DOHH2 (cell line): ENCODE measurements around the gene MRPL11.

ENCODE experiments used
- H3F3A ChIP-seq: fragments of 200-600 bp; sonication (generic), shearing (Covaris generic); 2 replicates; pipeline ENCODE4 v1.6.0; 2016; ENCODE audit warnings: antibody characterized with exemption, mild to moderate bottlenecking; ENCODE audit not compliant: control insufficient read depth, insufficient read depth
- H3K27ac ChIP-seq: fragments of 200-600 bp; sonication (generic); 2 replicates; pipeline ENCODE4 v1.5.1; 2014; ENCODE audit warnings: low read depth, mild to moderate bottlenecking, low read length, moderate library complexity
- H3K27me3 ChIP-seq: fragments of 200-600 bp; sonication (generic); 2 replicates; pipeline ENCODE4 v1.6.1; 2014; ENCODE audit warnings: mild to moderate bottlenecking, low read length, mixed read lengths; ENCODE audit not compliant: control insufficient read depth
- H3K36me3 ChIP-seq: fragments of 200-600 bp; sonication (generic); 2 replicates; pipeline ENCODE4 v1.6.1; 2014; ENCODE audit warnings: mild to moderate bottlenecking, low read length, moderate library complexity, mixed read lengths; ENCODE audit not compliant: control insufficient read depth
- H3K4me1 ChIP-seq: fragments of 200-600 bp; sonication (generic); 2 replicates; pipeline ENCODE4 v1.6.1; 2014; ENCODE audit warnings: mild to moderate bottlenecking, low read length, mixed read lengths; ENCODE audit not compliant: control insufficient read depth
- H3K4me2 ChIP-seq: fragments of 200-600 bp; sonication (generic); 2 replicates; pipeline ENCODE4 v1.6.0; 2014; ENCODE audit warnings: mild to moderate bottlenecking, low read length, moderate library complexity
- H3K4me3 ChIP-seq: fragments of 200-600 bp; sonication (generic); 2 replicates; pipeline ENCODE4 v1.5.1; 2014; ENCODE audit warnings: mild to moderate bottlenecking, low read length, mixed read lengths
- H3K79me2 ChIP-seq: fragments of 200-600 bp; sonication (generic); 2 replicates; pipeline ENCODE4 v1.6.1; 2014; ENCODE audit warnings: mild to moderate bottlenecking, low read length, mixed read lengths; ENCODE audit not compliant: control insufficient read depth
- H3K9me2 ChIP-seq: fragments of 200-600 bp; sonication (generic); replicated peaks from 2 replicates; pipeline ENCODE4 v1.6.1; 2014; ENCODE audit warnings: mild to moderate bottlenecking, low read length, mixed read lengths; ENCODE audit not compliant: control insufficient read depth
- H3K9me3 ChIP-seq: fragments of 200-600 bp; sonication (generic); 2 replicates; pipeline ENCODE4 v1.6.1; 2014; ENCODE audit warnings: antibody characterized with exemption, low read length, mixed read lengths; ENCODE audit not compliant: control insufficient read depth, insufficient read depth
- H4K20me1 ChIP-seq: fragments of 200-600 bp; sonication (generic); 2 replicates; pipeline ENCODE4 v1.6.0; 2014; ENCODE audit warnings: low read depth, mild to moderate bottlenecking, antibody characterized with exemption, low read length, moderate library complexity; ENCODE audit not compliant: control insufficient read depth, insufficient read depth
- EZH2phosphoT487 ChIP-seq: fragments of 200-600 bp; sonication (generic); IDR thresholded peaks from 2 replicates; pipeline ENCODE4 v1.6.1; 2017; ENCODE audit warnings: borderline replicate concordance, mild to moderate bottlenecking, antibody characterized with exemption, low read length, moderate library complexity, mixed read lengths
- TF ChIP-seq, protein P1 (sequence below): fragments of 200-600 bp; sonication (generic); IDR thresholded peaks from one replicate; pipeline ENCODE4 v1.5.1; 2014; ENCODE audit warnings: antibody characterized with exemption, mild to moderate bottlenecking, low read depth, low read length; ENCODE audit not compliant: poor library complexity, severe bottlenecking

MRPL11 gene

DNA sequence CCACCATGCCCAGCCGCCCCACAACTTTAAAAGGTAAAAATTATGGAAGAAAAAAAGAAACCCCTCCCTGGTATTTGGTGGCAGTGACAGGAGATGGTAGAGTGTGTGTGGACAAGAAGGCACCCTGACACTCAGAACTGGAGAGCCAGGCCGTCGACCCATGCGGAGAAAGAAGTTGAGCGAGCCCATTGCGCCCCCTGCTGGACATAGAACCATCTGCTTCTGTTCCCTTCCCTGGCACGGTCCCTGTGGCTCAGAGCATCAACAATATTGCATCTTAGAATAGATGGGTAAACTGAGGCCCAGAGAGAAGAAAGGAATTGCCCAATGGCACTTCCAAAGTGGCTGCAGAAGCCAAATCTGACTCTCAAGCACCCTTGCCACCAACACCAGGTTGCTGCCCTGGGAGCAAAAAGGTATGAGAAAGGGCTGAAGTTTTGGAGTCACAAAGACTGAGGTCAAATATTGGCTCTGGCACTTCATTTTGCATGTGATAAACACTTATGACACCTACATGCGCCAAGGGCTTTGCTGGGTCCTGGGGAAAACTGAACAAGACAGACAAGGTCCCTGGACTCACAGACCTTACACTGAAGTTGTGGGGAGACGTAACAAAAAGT is 8.6 kb downstream of the MRPL11 start:
- no peaks in the 10 kb centered on the region for H3K4me1 ChIP-seq
- no peaks in the 10 kb centered on the region for H3K79me2 ChIP-seq
- H3F3A ChIP-seq = 0 out of 2 replicates have a peak, but pooled peaks cover 3% of the 10 kb centered on the region
- no peaks in the 10 kb centered on the region for H3K9me3 ChIP-seq
- TF ChIP-seq, protein P1, sequence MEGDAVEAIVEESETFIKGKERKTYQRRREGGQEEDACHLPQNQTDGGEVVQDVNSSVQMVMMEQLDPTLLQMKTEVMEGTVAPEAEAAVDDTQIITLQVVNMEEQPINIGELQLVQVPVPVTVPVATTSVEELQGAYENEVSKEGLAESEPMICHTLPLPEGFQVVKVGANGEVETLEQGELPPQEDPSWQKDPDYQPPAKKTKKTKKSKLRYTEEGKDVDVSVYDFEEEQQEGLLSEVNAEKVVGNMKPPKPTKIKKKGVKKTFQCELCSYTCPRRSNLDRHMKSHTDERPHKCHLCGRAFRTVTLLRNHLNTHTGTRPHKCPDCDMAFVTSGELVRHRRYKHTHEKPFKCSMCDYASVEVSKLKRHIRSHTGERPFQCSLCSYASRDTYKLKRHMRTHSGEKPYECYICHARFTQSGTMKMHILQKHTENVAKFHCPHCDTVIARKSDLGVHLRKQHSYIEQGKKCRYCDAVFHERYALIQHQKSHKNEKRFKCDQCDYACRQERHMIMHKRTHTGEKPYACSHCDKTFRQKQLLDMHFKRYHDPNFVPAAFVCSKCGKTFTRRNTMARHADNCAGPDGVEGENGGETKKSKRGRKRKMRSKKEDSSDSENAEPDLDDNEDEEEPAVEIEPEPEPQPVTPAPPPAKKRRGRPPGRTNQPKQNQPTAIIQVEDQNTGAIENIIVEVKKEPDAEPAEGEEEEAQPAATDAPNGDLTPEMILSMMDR = peak; percentile 91
- no peak for TF ChIP-seq EZH2phosphoT487
- no peak overlapping the region for H3K27ac ChIP-seq
- no peak overlapping the region for H3K4me3 ChIP-seq
- H3K36me3 ChIP-seq = peaks cover under 1% of the 10 kb centered on the region; the same call in 1 of the 2 replicates
- no peak overlapping the region for H3K4me2 ChIP-seq
- no peaks in the 10 kb centered on the region for H3K27me3 ChIP-seq
- H3K9me2 ChIP-seq = no peaks in the 10 kb centered on the region
- no peaks in the 10 kb centered on the region for H4K20me1 ChIP-seq

- H3K27ac ChIP-seq = no peak overlapping the region
- no peaks in the 10 kb centered on the region for H3K9me3 ChIP-seq
- no peaks in the 10 kb centered on the region for H3K9me2 ChIP-seq
- H3K4me3 ChIP-seq = no peak overlapping the region
- H4K20me1 ChIP-seq = no peaks in the 10 kb centered on the region
- H3K4me2 ChIP-seq = no peak overlapping the region
- H3F3A ChIP-seq = 0 out of 2 replicates have a peak, but pooled peaks cover 3% of the 10 kb centered on the region
- no peaks in the 10 kb centered on the region for H3K4me1 ChIP-seq
- H3K27me3 ChIP-seq = no peaks in the 10 kb centered on the region
- H3K36me3 ChIP-seq = no peaks in the 10 kb centered on the region
- no peaks in the 10 kb centered on the region for H3K79me2 ChIP-seq
- TF ChIP-seq, protein P1 = no peak
- TF ChIP-seq EZH2phosphoT487 = no peak
Measured at GRCh38 chr11:66428933-66429332, 9.7 kb downstream of the MRPL11 start.

DNA sequence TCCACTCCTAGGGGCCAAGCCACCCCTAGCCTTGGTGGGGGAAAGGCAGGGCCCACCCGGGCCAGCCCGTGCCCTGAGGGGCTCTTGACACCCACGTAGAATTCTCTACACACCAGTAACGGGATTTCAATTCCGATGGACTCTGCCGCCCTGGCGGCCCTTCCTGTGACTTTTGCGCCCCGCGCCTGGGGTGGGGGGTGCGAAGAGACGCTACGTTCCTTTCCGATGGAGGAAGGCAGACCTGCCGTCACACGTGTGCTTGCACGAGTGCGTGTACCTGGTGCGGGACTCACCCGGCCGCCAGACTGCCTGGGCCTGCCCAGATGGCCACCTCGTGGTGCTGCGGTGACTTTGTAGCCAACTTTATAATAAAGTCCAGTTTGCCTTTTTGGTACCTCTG is 12.3 kb downstream of the MRPL11 start:
- Histone ChIP-seq H3K79me2 (no peaks in the 10 kb centered on the region), H3K9me2 (no peaks in the 10 kb centered on the region), H3K27me3 (no peaks in the 10 kb centered on the region), H3K4me2 (no peak overlapping the region), H3K9me3 (no peaks in the 10 kb centered on the region), H3K4me3 (no peak overlapping the region), H4K20me1 (no peaks in the 10 kb centered on the region), H3K27ac (no peak overlapping the region), H3K4me1 (no peaks in the 10 kb centered on the region), H3K36me3 (no peaks in the 10 kb centered on the region), H3F3A (no peaks in the 10 kb centered on the region)
- TF ChIP-seq, protein P1 = no peak
- TF ChIP-seq EZH2phosphoT487 = no peak
